ENCODE results near the gene KCNQ4.

KCNQ4 gene

DNA sequence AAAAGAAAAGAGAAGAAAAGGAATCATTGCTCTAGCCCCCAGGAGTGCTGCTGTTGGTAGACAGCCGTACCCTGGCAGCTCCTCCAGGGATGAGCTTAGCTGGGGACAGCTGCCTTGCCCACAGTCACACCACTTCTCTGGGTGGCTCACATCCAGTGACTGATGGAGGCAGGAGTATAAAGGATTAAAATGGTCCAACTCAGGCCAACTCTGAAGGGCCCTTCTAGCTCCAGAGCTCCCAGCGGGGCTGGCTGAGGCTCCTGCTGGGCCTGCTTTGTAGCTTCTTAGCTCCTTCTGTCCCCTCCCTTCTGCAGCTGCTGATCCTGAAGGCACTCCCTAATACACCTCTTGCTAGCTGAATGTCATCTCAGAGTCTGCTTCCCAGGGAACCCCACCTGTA is 74.2 kb downstream of the KCNQ4 start:
- no peak for DNase-seq (ENCODE audit: low read depth in 3 of 3, low spot score in 1 of 3)

DNA sequence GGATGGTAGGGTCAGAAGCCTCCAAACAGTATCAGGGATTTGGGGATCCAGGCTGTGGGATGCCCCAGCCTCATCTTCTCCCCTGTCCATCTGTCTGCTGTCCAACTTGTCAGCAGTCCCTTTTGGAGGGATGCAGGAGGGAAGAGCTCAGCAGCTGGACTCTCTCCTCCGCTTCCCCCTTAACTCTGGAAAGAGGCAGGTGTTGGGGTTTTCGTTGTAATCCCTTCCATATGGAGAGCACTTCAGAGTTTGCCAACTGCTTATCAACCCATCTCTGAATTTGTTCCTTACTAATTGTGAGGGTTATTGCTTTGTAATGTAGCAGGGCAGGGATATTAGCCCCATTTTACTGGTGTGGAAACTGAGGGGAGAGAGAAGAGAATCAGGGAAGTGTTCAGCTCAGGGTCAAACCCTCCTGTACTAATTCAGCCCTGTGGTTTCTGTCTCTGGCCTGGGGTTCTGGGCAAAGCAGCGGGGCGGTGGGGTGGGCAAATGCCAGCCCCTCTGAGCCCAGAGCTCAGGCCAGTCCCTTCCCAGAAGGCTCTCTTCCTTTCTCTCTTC is 75.3 kb downstream of the KCNQ4 start:
- no peak for DNase-seq (ENCODE audit: low read depth in 3 of 3, low spot score in 1 of 3)

DNA sequence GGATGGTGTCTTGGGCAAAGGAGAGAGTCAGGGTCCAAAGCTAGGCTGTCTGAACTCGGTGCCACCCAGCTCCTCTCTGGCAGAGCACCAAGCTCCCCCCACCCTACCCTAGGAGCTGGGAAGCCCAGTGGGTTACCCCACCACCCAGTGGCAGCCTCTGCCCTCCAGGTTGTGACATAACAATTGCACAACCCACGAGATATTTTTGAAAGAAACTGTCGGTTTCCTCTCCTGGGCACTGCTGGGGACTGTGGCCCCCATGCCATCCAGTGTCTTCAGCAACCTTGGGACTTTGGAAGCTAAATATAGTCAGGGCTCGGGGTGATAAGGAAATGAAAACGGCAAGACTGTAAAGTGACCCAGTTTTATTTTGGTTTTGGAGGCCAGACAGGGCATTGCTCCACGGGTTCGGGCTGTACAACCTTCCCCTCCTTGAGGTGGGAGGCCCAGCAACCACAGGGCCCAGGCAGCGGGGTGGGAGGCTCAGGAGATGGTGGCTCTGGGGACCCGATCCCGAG is 77.2 kb downstream of the KCNQ4 start:
- DNase-seq (ENCODE audit: low read depth in 3 of 3, low spot score in 1 of 3) = no peak

- peak in 1 of 3 donors; percentile 19 for DNase-seq (ENCODE audit: low read depth in 3 of 3, low spot score in 1 of 3)
Measured at GRCh38 chr1:40861224-40862003, 77.8 kb downstream of the KCNQ4 start.

GRCh38 chr1:40862008-40862863 is 78.6 kb downstream of the KCNQ4 start, which contains the start of gene CITED4:
Gene CITED4, minus strand, starts transcription at chr1:40862363. Its CDS starts 236 bp downstream, at chr1:40862127.
- peak; percentile 89 to 95 (median 93) for DNase-seq (ENCODE audit: low read depth in 3 of 3, low spot score in 1 of 3)

DNA sequence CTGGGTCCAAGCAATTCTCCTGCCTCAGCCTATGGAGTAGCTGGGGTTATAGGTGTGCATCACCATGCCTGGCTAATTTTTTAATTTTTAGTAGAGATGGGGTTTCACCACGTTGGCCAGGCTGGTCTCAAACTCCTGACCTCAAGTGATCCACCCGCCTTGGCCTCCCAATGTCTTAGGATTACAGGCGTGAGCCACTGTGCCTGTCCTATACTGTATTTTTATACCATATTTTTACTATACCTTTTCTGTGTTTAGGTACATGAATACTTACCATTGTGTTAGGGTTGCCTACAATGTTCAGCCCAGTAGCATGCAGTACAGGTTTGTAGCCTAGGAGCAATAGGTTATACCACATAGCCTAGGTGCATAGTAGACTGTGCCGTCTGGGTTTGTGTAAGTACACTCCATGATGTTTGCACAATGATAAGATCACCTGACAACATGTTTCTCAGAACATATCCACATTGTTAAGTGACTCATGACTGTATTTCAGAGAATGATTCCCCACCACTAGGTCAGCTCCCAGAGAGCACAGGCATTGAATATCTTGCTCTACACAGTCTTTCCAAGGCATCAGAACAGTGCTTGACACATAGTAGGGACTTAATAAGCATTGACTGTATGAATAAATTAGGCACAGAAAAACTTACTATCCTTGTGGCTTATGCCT is 84.6 kb downstream of the KCNQ4 start:
- no peak for DNase-seq (ENCODE audit: low read depth in 3 of 3, low spot score in 1 of 3)

- DNase-seq (ENCODE audit: low read depth in 3 of 3, low spot score in 1 of 3) = no peak
Measured at GRCh38 chr1:40870135-40870728, 86.6 kb downstream of the KCNQ4 start.

- DNase-seq (ENCODE audit: low read depth in 3 of 3, low spot score in 1 of 3) = no peak
Measured at GRCh38 chr1:40872276-40872675, 88.7 kb downstream of the KCNQ4 start.

DNA sequence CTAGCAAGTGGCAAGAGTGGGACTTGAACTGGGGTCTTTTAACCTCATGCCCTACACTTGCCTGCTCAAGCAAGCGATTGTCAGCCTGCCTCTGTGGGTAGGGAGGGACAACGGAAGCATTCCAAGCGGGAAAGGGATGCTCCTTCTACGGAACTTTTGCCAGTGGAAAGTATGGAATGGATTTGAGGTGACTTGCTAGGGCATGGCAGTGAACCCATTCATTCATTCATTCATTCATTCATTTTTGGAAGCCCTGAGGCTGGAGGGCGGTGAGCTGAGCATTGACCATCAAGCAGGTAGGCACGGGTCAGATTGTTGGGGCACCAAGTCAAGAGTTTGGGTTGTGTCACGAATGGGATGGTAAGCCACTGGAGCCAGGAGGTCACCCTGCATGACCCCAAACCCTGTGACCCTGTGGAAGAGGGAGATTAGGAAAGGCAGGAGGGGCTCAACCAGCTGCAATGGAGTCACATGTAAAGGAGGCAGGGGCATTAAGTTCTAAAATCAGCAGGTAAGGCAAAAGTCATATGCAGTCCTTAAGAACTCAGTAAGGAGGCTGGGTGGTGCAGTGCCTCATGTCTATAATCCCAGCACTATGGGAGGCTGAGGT is 90.4 kb downstream of the KCNQ4 start:
- DNase-seq (ENCODE audit: low read depth in 3 of 3, low spot score in 1 of 3) = no peak

- no peak for DNase-seq (ENCODE audit: low read depth in 3 of 3, low spot score in 1 of 3)
Measured at GRCh38 chr1:40876436-40876761, 92.8 kb downstream of the KCNQ4 start.

DNA sequence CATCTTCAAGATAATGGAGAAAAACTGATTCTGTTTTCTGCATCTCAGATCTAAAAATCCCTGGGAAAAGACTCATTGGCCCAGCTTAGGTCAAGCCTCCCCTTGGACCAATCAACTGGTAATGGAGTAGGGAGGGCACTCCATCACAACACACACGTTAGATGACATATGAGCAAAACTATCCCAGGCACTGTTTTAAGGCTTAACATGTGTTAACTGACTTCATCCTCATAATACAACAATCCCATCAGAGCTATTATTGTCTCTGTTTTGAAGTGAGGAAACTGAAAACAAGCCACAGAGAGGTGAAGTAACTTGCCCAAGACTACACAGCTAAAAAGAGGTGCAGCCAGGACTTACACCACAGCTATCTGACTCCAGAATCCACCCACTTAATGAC is 93.3 kb downstream of the KCNQ4 start:
- DNase-seq (ENCODE audit: low read depth in 3 of 3, low spot score in 1 of 3) = no peak

GRCh38 chr1:40877698-40878097 is 94.1 kb downstream of the KCNQ4 start:
- DNase-seq (ENCODE audit: low read depth in 3 of 3, low spot score in 1 of 3) = no peak

GRCh38 chr1:40878906-40879305 is 95.3 kb downstream of the KCNQ4 start:
- no peak for DNase-seq (ENCODE audit: low read depth in 3 of 3, low spot score in 1 of 3)

- DNase-seq (ENCODE audit: low read depth in 3 of 3, low spot score in 1 of 3) = no peak
Measured at GRCh38 chr1:40879482-40880175, 96.0 kb downstream of the KCNQ4 start.

DNA sequence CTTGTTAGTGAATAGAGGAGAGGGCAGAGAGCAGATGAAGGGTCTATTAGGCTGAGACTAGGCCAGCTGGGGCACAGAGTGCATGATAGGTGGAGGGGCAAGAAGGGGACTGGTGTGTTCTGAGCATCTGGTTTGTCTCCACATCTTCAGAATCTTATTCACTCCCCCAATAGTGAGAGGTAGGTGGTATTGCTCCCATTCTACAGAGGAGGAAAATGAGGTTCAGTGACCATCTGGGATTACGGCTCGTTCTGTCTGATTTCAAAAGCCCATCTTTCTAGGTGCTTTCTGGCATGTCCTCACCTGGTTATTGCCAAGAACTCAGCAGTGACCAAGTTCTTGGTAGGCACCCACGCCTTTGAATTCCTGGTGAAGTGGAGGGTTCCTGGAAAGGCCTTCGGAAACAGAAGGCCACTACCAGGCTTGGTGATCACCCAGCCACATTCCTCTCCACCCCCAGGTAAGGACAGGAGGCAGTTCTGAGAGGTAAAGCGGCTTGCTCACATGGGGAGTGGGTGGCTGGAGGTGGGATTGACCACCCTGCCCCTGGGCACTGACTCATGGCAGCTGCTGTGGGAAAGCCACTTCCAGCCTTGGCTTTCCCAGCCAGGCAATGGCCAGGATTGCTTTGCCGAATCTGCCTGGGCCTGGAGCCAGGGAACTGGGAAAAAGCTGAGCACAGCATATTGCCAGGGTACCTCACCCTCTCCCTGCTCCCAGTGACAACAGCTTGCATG is 97.4 kb downstream of the KCNQ4 start:
- DNase-seq (ENCODE audit: low read depth in 3 of 3, low spot score in 1 of 3) = no peak

DNA sequence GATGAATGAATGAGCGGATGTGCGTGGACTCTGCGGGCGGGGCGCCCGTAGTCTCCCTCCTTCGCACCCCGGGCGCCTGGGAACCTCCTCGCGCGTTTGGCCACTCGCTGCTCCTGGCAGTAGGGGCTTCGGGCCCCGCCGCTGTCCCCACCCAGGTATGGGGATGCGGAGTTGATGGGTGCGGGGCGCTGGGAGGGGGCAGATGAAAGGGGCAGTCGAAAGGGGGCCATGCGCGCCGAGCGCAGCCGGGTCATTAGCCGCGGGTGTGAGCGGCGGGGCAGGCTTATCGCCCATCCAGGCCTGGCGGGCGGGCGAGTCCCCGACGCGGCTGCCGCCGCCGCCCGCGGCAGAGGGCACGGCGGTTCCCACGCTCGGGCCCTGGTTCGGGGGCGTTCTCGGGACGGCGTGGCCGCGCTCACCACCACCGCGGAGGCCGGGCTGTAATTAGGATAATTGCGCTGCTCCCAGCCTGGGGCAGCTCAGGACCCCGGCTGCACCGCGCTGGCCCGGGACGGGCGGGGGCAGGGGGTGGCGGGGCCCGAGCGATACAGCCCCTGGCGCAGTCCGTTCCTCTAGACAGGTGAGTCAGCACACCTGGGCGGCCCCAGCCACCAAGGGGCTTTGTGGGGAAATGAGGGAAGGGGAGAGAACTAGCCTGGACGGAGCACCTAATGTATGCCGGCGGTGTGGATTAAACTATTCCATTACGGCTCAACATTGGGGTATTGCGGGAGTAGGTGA is 100.6 kb downstream of the KCNQ4 start:
- no peak for DNase-seq (ENCODE audit: low read depth in 3 of 3, low spot score in 1 of 3)

DNA sequence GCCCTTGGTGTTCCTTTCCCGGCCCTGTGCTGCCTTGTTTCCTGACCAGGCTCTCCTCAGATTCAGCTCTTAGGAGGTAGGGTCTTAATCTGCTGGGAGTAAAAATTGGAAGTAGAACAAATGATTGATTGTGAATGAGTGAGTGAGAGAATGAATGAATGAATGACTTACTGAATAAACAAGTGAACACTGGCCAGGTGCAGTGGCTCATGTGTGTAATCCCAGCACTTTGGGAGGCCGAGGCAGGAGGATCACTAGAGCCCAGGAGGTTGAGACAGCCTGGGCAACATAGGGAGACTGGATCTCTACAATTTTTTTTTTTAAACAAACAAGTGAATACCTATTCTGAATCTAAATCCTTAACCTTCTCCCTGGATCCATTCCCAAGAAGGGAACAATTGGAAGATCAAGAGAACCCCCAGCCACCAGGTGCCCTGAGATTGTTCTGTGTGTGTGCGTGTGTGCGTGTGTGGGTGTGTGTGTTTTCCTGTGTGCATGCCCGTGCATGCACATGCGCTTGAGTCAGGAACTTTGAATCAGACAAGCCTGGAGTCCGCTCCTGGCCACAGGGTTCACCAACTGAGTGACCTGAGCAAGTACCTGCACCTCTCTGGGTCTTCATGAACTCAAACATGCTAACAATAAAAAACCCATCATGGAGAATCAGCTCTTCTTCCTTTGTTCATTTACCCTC is 102.9 kb downstream of the KCNQ4 start:
- no peak for DNase-seq (ENCODE audit: low read depth in 3 of 3, low spot score in 1 of 3)

- DNase-seq (ENCODE audit: low read depth in 3 of 3, low spot score in 1 of 3) = no peak
Measured at GRCh38 chr1:40887012-40887378, 103.4 kb downstream of the KCNQ4 start.

All from stimulated activated CD4-positive, alpha-beta T cell treated with anti-CD3 and anti-CD28 coated beads, TNF-alpha, amount 100 ng/mL, for 1 hour (primary cell).